Right lobe of liver (tissue), 6 donors: ENCODE results near the gene NSUN4. TPM values are rescaled to one million over a fixed set of nuclear protein-coding genes. Genes with fewer than 3 reads are reported as not detected.

Source experiments
- ATAC-seq, 4 donors: fragments of 200-7000 bp; cut with Tn5 transposase; one replicate each; pipeline ENCODE4 v1.9.1; 2020; ENCODE audit warnings: mild to moderate bottlenecking in 4 of 4, moderate library complexity in 4 of 4
- DNase-seq, 3 donors: peaks; one replicate each; pipeline ENCODE4 v3.0.0-alpha.2; 2020
- H3K27ac ChIP-seq, 3 donors: fragments of 200-600 bp; one replicate each; pipeline ENCODE4 v1.8.0; 2022
- H3K27me3 ChIP-seq, 2 donors: fragments of 200-600 bp; one replicate each; pipeline ENCODE4 v1.8.0; 2022
- H3K36me3 ChIP-seq, 4 donors: fragments of 200-600 bp; sonication (generic) in 1 of 4; one replicate each; pipeline versions ENCODE4 v1.5.1 to v1.8.0; 2017 to 2022; ENCODE audit warnings: control low read depth in 1 of 4
- H3K4me1 ChIP-seq, 4 donors: fragments of 200-600 bp; sonication (generic) in 1 of 4; one replicate each; pipeline versions ENCODE4 v1.5.1 to v1.8.0; 2017 to 2022; ENCODE audit warnings: control low read depth in 1 of 4
- H3K4me3 ChIP-seq, 3 donors: fragments of 200-600 bp; one replicate each; pipeline ENCODE4 v1.8.0; 2022
- H3K9me3 ChIP-seq, 4 donors: fragments of 200-600 bp; sonication (generic) in 1 of 4; one replicate each; pipeline versions ENCODE4 v1.5.1 to v1.8.0; 2017 to 2022; ENCODE audit warnings: control low read depth in 1 of 4
- CTCF ChIP-seq, 4 donors: fragments of 200-600 bp in 3 of 4; fragments of 450-650 bp in 1 of 4; IDR thresholded peaks; one replicate each; pipeline versions ENCODE4 v1.5.1 to v1.8.0; 2016 to 2022; ENCODE audit warnings: antibody characterized with exemption in 4 of 4, mild to moderate bottlenecking in 2 of 4
- POLR2A ChIP-seq: fragments of 450-650 bp; IDR thresholded peaks from one replicate; pipeline ENCODE4 v1.6.1; 2017; ENCODE audit warnings: antibody characterized with exemption, mild to moderate bottlenecking
- WGBS: methylation state at CpG from one replicate; pipeline ENCODE4 v1.1.6; 2018; ENCODE audit warnings: low coverage, low lambda C conversion rate; ENCODE audit not compliant: insufficient coverage; ENCODE audit errors: missing lambda C conversion rate; 5-methylcytosine and 5-hydroxymethylcytosine counted together
- intact Hi-C, 2 donors: fragments of 100-400 bp; cut with DNase I; formaldehyde crosslinking; loops; one replicate each; pipeline versions ENCODE4 v1.11.2 to v1.14.1; 2022
- total RNA-seq, 6 experiments: library from RNA; depleted of rRNA in 2 of 6; stranded (reverse); fragments of >200 nt in 2 of 6; fragmentation: NEBNext Ultra II Directional in 3 of 6; extraction: Animal tissue kit (Norgen Biotek cat#: 25700) in 3 of 6; gene quantifications; one replicate each; pipeline versions ENCODE4 v1.1.0 to v1.2.4, GENCODE V29; 2016 to 2023
- donor health status: DM: no; HTN: yes; CAD: no.
- donor health status: DM: no; HTN: no; CAD: no.
- donor health status: DM: no; HTN: no; CAD: no.
- donor health status: DM: no; HTN: yes; CAD: no.
- donor health status: DM: no; HTN: yes; CAD: no.

NSUN4 gene
- total RNA-seq, 6 experiments from 2014 or later: 8.5 to 13.0 (median 12.2) TPM

- 2% methylated on average over 13 of the region's 17 CpGs for WGBS
- TF ChIP-seq POLR2A: no peak
- Histone ChIP-seq H3K4me1 (peaks cover 0 to 18% (median 8%) of the 10 kb centered on the region in 4 donors), H3K36me3 (peaks cover 0 to 17% (median 11%) of the 10 kb centered on the region in 4 donors), H3K27ac (peak overlapping the region; percentile 88 to 97 (median 91)), H3K4me3 (peak overlapping the region; percentile 83 to 96 (median 86)), H3K27me3 (no peaks in the 10 kb centered on the region), H3K9me3 (no peaks in the 10 kb centered on the region)
- no peak for DNase-seq
- intact Hi-C loops: no loop called here
- ATAC-seq: no peak
Observed at GRCh38 chr1:46301406-46301807, 39.2 kb upstream of the NSUN4 start.

- intact Hi-C loops: no loop called here
- Histone ChIP-seq H3K4me3 (peak overlapping the region; percentile 83 to 96 (median 86)), H3K36me3 (peaks cover 0 to 10% (median 7%) of the 10 kb centered on the region in 4 donors), H3K27me3 (no peaks in the 10 kb centered on the region), H3K27ac (peak overlapping the region; percentile 88 to 97 (median 91)), H3K4me1 (peaks cover 0 to 23% (median 8%) of the 10 kb centered on the region in 4 donors), H3K9me3 (no peaks in the 10 kb centered on the region)
- peak; percentile 26 to 48 (median 39) for ATAC-seq
- TF ChIP-seq CTCF (IDR thresholded peaks at IDR 0.05) (no peak), POLR2A (no peak)
- peak; percentile 66 to 72 (median 69) for DNase-seq
- WGBS: 0% methylated on average over 32 of the region's 79 CpGs
Observed at GRCh38 chr1:46301808-46302640, 38.6 kb upstream of the NSUN4 start.

GRCh38 chr1:46302641-46303037 lies 38.0 kb upstream of the NSUN4 start:
- Histone ChIP-seq H3K9me3 (no peaks in the 10 kb centered on the region), H3K4me1 (peaks cover 0 to 23% (median 8%) of the 10 kb centered on the region in 4 donors), H3K36me3 (peaks cover 0 to 5% (median 2%) of the 10 kb centered on the region in 4 donors), H3K27me3 (no peaks in the 10 kb centered on the region), H3K4me3 (peak overlapping the region; percentile 83 to 96 (median 86)), H3K27ac (peak overlapping the region; percentile 88 to 97 (median 91))
- ATAC-seq: peak; percentile 19 to 45 (median 28)
- no CpG with 5 or more reads among the region's 32 CpGs for WGBS
- TF ChIP-seq POLR2A (no peak), CTCF (IDR thresholded peaks at IDR 0.05) (no peak)
- DNase-seq: peak; percentile 45 to 59 (median 54)
- intact Hi-C loops: no loop called here

GRCh38 chr1:46303038-46303871 lies 37.4 kb upstream of the NSUN4 start, which contains the start of the genes LRRC41 and UQCRH:
LRRC41 (minus strand) TSS chr1:46303616; CDS start chr1:46303322, 294 bp downstream.
UQCRH (plus strand) TSS chr1:46303698; CDS start chr1:46303767, 69 bp downstream.
- intact Hi-C loops: no loop called here
- ATAC-seq (peak; percentile 88 to 92 (median 90)), DNase-seq (peak; percentile 93 to 96 (median 96))
- Histone ChIP-seq H3K9me3 (no peaks in the 10 kb centered on the region), H3K36me3 (no peaks in the 10 kb centered on the region), H3K27ac (peak within 1 kb of the TSS; percentile 88 to 97 (median 91)), H3K4me3 (peak within 1 kb of the TSS; percentile 83 to 96 (median 86)), H3K27me3 (no peaks in the 10 kb centered on the region), H3K4me1 (peaks cover 0 to 23% (median 8%) of the 10 kb centered on the region in 4 donors)
- 1% methylated on average over 15 of the region's 61 CpGs for WGBS
- TF ChIP-seq POLR2A (peak; percentile 92), CTCF (IDR thresholded peaks at IDR 0.05) (no peak)
